ENCODE results near the gene GALNT10.

GRCh38 chr5:154351566-154351965 lies 161.0 kb downstream of the GALNT10 start:
- no peak for TF ChIP-seq POLR2A (IDR thresholded peaks at IDR 0.05)
- TF ChIP-seq POLR2AphosphoS5 (IDR thresholded peaks at IDR 0.05; ENCODE audit: insufficient read depth in 1 of 2, low read depth in 1 of 2), result no peak
- no peak for TF ChIP-seq CTCF (IDR thresholded peaks at IDR 0.05)
